ENCODE data around the gene KLK10.

DNA sequence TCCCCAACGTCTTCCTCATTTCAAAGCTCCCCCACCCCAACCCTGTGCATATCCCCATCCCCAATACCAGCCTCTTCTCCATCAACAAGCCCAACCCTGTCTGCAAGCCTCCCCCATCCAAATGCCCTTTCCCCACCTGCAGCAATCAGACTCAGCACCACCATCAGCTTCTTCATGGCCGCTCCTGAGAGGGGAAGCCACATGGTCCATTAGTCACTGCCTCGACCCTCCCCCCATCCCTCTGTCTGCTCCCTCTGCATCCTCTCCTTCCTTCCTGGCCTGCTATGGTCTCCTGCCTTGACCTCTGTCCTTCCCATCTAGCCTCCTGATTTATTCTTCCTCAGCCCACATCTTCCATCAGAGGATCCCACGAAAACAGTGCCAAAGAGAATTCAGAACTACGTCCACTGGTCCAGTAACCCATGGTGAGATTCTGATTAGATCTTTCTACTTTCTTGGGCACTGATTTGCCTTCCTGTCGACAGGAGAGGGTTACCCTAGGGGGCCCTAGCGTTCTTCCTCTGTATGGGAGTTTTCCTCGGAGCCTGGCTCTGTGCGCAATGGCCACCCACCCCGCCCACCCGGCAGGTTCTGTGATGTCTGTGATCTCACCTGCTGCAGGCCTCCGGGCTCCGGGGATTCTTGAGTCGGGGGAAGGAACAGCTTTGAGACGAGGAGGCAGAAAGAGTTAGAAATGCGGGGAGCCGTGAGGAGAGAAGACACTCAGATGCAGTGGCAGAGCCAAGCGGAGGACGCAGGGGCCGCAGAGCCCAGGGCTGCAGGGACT lies 51.4 kb downstream of the KLK10 start:
- TF ChIP-seq, protein P1, sequence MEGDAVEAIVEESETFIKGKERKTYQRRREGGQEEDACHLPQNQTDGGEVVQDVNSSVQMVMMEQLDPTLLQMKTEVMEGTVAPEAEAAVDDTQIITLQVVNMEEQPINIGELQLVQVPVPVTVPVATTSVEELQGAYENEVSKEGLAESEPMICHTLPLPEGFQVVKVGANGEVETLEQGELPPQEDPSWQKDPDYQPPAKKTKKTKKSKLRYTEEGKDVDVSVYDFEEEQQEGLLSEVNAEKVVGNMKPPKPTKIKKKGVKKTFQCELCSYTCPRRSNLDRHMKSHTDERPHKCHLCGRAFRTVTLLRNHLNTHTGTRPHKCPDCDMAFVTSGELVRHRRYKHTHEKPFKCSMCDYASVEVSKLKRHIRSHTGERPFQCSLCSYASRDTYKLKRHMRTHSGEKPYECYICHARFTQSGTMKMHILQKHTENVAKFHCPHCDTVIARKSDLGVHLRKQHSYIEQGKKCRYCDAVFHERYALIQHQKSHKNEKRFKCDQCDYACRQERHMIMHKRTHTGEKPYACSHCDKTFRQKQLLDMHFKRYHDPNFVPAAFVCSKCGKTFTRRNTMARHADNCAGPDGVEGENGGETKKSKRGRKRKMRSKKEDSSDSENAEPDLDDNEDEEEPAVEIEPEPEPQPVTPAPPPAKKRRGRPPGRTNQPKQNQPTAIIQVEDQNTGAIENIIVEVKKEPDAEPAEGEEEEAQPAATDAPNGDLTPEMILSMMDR (IDR thresholded peaks at IDR 0.05): no peak
- no peak for TF ChIP-seq POLR2A (IDR thresholded peaks at IDR 0.05)

Measured in thyroid gland (tissue), 4 donors.